Activated T-cell treated with anti-CD3 and anti-CD28 coated beads, Interleukin-2, amount 50 U/mL, for 1 hour (primary cell): ENCODE measurements around the gene HAPLN2.
"Not testable (repeated sequence)": the region's sequence is repeated elsewhere in the genome, so short reads cannot be mapped to it uniquely, and the experiment has no call there.

ENCODE experiments used
- DNase-seq: peaks from one replicate; pipeline ENCODE4 v3.0.0-alpha.2; 2020

Gene HAPLN2

DNA sequence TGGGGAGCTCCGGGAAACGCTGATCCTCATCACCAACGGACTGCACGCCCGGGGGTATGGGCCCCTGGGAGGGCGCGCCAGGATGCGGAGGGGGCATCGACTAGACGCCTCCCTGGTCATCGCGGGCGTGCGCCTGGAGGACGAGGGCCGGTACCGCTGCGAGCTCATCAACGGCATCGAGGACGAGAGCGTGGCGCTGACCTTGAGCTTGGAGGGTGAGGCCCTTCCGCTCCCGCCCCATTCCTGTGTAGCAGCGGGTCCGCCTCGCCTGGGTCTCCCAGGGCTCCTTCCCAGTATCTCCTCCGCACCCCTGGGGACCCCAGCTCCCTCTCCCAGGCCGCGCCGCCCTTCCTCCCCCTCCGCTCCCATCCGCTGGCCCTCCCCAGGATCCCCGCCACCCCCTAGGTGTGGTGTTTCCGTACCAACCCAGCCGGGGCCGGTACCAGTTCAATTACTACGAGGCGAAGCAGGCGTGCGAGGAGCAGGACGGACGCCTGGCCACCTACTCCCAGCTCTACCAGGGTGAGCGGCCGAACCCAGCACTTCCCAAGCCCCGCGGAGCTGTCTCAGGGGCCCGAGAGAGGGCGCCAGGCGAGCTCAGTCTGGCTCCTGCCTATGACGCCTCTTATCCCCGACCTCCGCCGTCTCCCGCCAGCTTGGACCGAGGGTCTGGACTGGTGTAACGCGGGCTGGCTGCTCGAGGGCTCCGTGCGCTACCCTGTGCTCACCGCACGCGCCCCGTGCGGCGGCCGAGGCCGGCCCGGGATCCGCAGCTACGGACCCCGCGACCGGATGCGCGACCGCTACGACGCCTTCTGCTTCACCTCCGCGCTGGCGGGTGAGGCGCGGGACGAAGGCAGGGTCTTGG lies 5.0 kb downstream of the HAPLN2 start:
- peak; percentile 60 for DNase-seq

DNA sequence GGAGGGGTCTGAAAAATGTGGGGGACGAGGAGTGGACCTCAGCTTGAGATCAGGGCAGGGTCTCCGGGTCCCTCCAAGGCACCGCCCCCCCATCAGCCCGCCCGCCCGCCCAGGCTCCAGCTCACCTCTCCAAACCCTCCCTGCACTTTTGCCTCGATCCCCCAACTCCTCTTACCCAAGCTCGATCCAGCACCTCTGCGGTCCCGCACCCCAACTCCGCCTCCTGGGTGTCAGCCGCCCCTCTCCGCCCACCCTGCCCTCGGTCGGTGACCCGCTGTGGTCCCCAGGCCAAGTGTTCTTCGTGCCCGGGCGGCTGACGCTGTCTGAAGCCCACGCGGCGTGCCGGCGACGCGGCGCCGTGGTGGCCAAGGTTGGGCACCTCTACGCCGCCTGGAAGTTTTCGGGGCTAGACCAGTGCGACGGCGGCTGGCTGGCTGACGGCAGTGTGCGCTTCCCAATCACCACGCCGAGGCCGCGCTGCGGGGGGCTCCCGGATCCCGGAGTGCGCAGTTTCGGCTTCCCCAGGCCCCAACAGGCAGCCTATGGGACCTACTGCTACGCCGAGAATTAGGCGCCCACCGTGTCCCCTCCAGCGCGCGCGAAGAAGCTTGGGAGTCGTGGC lies 5.7 kb downstream of the HAPLN2 start:
- peak; percentile 40 for DNase-seq

DNA sequence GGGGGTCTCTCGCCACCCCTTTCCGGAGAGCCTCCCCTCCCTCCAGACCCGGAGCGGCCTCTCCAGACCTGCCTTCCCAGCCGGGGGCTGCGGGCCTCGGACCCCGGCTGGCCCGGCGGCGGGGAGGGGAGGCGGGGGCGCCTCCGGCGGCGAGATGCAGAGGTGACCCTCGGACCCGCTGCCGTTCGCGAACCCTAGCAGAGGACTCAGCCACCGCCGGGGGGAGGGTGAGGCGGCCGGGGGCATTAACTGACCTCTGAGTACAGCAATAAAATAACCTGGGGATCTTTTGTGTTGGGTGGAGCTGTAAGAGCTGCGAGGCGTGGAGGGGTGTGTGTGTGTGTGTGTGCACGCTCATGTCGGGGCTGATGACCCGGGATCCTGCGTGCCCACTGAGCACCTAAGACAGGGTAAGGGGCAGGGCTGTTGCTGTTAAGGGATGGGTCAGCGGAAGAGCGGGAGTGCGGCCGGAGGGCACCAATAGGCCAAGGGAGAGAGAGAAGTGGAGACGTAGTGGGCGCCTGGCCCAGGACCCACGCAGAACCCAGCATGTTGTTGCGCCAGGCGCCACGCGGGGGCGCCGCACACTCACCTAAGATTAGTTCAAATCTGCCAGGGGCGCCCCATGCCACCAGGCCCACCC lies 6.3 kb downstream of the HAPLN2 start:
- DNase-seq, result peak; percentile 82

DNA sequence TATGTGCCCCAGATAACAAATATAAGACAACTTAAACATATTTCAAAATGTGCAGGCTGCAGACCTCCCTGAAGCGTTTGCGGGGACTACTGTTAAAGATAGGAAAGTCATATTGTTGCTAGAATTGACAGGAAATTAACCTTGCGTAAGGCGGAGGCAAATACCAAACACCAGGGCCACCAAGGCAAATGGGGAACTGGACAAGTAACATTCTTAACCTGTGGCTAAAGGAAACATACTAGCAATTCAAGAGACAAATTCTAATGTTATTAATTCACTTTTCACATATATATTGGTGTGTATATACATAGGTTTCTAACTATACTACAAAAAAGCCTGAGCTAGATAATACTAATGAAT lies 6.8 kb downstream of the HAPLN2 start:
- no peak for DNase-seq

DNA sequence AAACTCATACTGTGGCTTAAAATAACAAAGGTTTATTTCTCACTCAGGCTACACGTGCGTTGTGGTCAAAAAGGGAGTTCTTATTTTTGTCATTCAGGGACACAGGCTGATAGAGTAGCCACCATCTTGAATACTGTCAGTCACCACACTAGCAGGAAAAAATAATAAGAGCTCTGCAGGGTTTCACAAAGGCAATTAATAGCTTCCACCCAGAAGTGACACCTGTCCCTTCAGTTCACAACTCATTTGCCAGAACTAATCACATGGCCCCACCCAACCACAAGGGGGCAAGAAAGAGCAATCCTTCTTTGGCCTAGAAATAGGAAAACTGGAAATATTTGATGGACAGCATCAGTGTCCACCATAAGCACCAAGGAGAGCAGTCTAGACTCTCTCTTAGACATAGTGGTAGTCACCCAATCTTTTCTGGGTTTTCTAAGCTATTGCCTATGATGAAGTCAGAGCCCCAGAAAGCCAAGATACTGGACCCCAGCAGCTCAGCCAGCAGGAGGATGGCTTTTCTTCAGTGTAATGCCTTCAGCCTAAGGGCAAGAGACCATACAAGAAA lies 8.2 kb downstream of the HAPLN2 start:
- no peak for DNase-seq

DNA sequence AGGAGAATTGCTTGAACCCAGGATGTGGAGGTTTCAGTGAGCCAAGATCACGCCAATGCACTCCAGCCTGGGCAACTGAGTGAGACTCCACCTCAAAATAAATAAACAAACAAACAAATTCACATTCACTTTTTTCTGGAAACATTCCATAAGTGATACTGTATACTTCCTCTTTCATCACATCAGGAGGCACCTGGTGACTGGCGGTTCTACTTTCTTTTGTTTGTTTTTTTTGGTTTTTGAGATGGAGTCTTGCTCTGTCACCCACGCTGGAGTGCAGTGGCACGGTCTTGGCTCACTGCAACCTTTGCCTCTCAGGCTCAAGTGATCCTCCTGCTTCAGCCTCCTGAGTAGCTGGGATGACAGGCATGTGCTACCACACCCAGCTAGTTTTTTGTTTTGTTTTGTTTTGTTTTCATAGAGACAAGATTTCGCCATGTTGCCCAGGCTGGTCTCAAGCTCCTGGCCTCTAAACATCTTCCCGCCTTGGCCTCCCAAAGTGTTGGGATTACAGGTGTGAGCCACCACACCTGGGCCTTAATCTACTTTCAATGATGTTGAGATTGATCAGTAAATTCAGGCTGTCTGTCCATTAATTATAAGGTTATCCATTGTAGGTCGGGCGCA lies 10.7 kb downstream of the HAPLN2 start:
- no peak for DNase-seq

DNA sequence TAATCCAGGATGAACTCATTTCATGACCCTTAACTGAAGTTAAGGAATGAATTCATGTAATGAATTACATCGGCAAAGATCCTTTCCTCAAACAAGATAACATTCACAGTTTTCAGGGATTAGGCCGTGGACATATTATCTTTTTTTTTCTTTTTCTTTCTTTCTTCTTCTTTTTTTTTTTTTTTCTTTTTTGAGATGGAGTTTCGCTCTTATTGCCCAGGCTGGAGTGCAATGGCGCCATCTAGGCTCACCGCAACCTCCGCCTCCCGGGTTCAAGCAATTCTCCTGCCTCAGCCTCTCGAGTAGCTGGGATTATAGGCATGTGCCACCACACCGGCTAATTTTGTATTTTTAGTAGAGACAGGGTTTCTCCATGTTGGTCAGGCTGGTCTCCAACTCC lies 11.9 kb downstream of the HAPLN2 start:
- not testable (repeated sequence) for DNase-seq

DNA sequence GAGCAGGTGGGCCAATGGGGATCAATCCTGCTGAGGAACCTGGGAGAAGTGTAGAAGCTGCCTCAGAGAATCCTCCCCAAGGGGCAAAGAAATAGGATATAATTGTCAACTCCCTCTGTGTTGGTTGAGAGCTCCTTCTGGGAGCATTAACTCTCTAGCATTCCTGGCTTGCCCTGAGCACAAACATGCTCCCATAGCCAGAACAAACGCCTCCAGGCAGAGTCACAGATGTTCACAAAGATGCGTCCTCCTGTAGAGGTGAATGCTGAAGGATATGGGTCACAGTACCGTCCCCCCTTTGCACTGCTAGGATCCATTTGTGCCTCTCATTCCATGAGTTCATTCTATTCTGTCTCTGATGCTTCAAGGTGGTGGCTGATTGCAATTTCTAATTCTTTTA lies 13.1 kb downstream of the HAPLN2 start:
- no peak for DNase-seq

DNA sequence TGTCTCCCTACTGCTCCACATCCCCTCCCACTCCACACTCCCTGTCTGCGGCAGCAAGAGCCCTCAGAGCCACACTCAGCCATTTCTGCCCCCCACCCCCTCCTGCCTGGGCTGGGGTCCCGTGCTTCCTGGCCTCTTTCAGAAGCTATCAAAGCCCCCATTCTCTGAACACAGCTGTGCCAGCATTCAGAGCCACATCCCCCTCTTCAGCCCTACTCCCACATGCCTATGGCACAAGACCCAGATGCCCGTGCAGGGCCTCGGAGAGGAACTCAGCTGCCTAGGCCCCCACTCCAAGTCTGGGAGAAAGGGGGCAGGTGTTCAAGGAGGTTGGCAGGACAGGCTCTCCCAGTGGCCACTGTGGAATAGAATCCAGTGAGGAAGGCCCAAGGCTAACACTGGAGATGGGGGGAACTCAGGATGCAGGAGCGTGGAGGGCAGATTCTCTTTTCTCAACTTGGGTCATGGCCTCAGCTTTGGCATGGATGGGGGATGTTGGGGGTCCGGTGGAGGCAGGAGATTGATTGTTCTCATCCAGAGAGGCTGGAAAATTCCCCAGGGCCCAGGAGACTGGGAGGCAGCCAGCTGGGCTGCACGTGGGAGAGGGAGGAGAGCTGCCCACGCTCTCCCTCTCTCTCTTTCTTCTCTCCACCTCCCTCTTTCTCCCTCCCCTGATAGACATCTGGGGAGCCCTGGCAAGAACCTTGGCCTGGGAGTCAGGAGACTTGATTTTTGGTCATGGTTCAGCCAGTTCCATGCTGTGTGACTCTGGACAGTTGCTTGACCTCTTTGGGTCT lies 19.2 kb downstream of the HAPLN2 start:
- DNase-seq, result no peak

DNA sequence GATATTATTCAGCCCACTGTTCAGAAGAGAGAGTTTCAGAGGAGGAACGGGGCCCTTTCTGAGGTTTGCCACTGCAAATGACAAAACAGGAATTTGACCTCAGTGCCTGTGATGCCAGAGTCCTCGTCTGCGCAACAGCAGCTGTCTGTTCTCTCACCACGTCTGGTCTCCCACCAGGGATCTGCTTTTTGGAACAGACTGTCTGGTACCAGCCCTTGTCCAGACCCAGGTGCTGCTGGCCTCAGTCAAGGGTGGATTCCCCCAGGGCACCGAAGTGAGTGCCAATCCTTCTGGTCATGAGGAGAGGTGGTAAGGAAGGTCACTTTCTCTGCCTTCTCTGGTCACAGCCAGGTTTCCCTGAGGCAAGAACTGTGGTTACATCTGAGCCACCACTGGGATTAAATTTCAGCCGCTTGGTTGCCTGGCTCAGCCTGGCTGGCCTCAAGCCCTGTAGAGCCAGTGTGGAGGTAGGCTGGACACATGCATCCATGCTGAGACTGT lies 20.4 kb downstream of the HAPLN2 start:
- no peak for DNase-seq

DNA sequence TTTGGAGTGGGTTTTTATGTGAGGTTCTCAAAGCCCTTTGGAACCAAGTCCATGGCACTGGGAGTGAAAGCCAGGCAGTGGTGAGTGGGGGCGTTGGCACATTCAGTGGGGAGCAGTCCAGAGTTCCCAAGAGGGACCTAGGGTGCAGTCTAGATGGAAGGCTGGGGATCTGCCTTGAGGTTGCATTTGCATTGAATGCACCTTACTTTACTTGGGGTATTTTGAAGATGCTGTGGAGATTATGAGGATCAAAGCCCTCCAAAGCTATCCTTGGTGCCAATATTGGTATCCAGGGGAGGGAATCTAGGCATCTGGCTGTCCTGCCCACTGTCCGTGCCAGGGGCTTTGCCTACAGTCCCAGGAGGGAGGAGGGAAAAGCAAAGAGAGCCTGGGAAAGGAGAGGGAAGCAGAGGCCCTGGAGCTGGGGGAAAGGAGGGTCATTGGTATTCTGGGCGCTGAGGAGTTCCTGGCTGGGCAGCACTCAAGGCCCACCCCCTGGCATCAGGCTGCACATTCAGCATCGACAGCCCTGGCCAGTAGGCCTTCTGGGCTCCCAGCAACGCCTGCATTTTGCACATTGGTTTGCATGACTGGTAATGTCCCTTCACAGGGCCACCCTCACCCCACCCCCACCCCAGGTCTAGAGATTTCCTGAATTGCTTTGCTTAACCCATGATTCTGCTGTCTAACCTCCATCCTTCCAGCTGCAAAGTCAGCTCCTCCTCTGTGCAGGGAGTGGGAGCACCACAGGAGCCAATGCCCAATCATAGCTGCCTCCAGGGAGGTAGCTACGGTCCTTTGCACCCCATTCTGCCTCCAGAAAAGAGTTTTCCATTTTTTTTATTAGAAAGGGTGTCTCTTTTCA lies 21.9 kb downstream of the HAPLN2 start:
- DNase-seq, result no peak

DNA sequence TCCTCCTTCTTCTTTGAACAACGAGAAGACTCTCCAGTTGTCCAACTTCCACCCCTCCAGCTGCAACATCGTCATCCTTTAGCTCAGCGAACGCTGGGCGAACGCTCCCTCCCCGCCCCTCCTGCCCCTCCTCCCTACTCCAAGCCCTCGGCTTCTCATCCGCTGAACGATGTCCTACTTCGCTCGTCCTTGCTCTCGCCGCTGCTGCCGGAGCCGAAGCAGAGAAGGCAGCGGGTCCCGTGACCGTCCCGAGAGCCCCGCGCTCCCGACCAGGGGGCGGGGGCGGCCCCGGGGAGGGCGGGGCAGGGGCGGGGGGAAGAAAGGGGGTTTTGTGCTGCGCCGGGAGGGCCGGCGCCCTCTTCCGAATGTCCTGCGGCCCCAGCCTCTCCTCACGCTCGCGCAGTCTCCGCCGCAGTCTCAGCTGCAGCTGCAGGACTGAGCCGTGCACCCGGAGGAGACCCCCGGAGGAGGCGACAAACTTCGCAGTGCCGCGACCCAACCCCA lies 22.6 kb downstream of the HAPLN2 start, which contains the start of gene BCAN:
Gene BCAN, plus strand, starts transcription at position 357 of the 504 bp plus-strand sequence. CDS start 3,938 bp downstream, outside the sequence.
- DNase-seq, result no peak

DNA sequence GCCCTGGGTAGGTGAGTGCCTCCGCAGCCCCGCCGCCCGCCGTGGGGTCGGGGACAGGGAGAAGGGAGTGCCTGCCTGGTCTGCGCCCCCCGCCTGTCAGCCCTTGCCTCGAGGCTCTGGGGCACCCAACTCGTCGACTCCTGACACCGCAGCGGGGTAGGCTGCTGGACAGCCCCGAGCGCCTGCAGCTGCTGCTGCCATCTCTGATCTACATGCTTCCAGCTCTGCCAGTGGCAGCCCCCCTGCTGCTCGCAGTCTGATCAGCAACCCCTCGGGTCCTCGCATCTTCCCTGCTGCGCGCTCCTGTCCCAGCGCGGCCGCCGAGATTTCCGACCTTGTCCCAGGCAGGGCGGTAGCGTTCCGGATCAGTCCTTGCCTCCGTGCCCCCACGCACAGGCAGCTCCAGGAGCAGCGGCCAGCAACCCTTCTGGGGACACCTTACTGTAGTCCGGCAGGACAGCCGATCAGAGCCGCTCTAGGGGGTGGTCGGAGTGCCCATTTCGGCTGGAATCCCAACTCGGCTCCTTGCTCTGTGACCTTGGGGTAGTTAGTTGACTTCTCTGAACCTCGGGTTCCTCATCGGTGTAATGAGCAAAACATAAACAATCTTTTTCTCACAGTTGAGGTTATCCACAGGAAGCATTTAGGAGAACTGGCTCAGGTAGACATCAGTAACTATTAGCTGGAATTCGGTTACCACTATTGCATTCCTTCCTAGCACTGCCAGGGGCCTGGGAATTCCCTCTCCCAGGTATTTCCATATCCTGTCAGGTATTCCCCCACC lies 23.2 kb downstream of the HAPLN2 start:
- no peak for DNase-seq

DNA sequence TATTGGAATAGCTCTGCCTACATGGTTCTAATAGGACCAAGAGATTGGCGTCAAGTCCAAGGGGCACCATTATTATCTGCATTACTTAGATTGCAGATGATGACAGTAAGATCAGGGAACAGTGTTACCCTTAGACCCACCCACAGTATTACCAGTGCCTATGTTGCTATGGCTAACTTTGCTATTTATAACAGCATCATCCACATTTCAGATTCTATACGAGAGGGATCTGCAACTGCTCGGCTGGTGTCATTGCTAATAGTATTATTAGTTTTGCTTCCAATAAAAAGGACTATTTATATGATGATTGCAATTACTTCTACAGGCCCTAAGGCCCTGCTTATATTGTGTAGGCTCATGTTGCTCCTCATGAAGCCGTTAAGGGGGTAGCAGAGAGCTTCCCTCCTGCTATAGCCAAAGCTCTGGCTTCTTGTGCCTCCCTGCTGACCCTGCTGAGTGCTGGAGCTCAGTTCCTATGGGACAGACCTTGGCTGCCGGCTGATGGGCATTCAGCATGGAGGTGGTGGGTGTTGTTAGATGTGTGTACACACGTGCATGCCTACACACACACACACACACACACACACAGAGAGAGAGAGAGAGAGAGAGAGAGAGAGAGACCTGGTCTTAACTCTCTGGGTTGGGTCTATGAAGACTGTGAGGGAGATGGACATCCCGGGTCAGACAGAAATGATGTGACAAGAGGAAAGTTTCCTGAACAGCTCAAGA lies 24.0 kb downstream of the HAPLN2 start:
- DNase-seq, result no peak

DNA sequence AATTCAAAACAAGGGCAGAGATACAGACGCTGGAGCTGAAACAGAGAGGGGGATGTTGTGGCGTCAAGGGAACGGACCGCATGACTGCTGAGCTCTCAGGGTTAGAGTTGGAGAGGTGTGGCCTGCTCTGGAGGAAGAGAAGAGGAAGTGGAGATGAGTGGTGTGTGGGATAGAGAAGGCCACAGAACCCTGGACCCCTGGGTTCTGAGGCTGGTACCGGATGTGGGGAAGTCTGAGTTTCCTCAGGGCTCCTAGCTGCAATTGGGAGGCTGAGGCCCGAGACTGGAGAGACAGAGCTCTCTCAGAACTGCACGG lies 24.5 kb downstream of the HAPLN2 start:
- DNase-seq, result no peak

DNA sequence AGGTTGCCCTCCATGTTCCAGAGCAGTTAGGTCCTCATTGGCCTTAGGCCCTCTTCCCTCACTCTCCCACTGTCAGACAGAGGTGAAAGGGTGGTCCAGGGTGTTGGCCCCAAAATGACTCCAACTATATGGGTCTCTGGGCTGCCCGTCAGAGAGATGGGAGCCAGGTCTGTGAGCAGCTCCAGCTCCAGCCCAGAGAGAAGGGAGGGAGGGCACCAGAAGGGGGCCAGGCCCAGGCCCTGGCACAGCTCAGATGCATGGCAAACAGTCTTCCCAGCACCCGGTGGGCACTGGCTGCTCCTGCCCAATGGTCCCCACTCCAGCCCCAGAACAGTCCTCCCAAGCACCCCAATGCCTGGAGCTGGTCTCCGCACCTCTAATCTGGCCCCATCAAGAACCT lies 24.9 kb downstream of the HAPLN2 start:
- no peak for DNase-seq

DNA sequence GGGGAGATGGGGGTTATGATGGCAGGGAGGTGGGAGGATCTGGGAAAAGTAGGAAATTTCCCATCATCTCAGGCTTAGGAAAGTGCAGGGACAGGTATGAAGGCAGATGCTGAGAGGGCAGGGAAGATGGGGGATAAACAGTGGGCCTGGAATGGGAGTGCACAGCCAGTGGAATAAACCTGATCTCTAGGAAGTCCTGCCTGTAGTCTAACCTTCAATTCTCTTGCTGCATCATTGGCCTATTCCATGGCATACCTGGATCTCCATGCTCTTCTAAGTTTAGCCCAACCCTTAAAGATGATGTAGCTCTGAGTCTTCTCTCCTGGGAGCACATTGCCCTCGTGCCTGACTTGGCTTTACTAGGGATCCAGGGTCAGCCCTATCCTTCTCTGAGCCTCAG lies 25.4 kb downstream of the HAPLN2 start:
- DNase-seq, result no peak

DNA sequence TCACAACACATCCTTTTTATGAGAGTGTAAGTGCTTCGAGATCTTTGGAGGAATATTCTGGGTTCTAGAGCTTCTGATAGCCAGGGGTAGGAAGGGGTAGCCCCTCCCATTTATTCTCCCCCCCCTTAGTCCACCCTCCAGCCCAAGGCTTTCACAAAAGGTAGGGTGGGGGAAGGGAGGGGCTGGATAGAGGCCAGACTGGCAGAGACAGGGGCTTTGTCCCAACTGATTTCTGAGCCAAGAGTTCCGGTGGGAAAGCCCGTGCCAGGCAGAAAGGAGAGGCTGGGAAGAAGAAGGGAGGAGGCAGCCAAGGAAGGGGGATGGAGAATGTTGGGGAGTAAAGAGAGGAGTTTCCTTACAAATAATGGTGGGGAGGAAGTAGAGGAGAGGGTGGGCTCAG lies 25.8 kb downstream of the HAPLN2 start:
- DNase-seq, result no peak

DNA sequence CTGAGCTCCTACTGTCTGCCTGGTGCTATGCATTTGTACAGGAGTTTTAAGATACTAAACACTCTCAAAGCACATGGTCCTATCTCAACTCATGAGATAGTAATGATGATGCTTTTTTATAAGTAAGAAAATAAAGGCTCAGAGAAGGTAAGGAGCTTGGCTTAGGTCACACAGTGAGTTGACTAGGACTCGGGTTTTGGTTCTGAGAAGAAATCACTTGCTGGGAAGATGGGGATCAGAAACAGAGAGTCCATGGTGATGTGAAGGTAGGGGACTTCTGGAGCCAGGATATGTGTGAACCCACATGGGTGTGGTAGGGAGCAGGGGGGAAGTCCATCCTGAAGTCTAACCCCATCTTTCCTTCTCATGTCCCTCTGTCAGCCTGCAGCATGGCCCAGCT lies 26.5 kb downstream of the HAPLN2 start:
- DNase-seq, result no peak
